GM19239 (cell line): ENCODE data around the gene CRYGN.

Experiments used
- DNase-seq: peaks from one replicate; pipeline ENCODE4 v3.0.0; 2011; ENCODE audit warnings: low spot score; ENCODE audit not compliant: insufficient read length
- FAIRE-seq: peaks from 2 replicates; lab custom pipeline; 2011; peaks lifted over from hg19 to GRCh38; lab: Jason Lieb, UNC

CRYGN gene

DNA sequence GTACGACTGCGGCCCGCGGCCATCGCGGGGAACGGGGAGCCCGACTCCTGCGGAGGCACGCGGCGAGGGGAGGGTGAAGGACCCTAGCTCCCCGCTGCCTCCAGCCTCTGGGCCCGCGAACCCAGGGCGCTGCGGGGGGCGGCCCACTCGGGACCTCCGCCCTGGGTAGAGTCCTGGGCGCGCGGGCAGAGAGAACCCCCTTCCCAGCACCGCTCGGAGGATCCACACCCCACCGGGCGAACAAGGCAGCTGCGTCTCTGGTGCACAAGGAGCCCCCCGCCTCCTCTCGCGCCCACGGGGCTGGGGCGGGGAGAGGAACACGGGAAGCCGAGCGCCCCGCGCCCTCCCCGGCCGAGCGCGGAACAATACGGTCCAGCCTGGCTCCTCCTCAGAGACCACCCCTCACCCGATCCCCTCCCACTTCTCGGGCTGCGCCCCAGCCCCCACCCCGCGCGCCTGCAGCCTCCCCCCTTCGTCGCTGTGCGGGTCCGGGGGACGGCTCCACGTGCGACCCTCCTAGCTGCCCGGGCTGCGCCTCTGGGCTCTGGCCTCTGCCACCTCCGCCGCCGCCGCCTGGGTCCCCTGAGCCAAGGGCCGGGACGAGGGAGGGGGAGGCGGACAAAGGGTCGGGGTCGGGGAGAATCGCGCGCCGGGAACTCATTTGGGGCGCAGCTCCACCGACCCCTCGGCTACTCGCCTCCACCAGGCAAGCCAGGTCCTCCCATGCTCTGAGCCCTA is 30.1 kb downstream of the CRYGN start, which contains the start of gene WDR86:
Gene WDR86 (minus strand): TSS at position 372 of the 738 bp plus-strand sequence. CDS start 449 bp downstream, outside the sequence.
- DNase-seq: no peak
- no peak for FAIRE-seq

DNA sequence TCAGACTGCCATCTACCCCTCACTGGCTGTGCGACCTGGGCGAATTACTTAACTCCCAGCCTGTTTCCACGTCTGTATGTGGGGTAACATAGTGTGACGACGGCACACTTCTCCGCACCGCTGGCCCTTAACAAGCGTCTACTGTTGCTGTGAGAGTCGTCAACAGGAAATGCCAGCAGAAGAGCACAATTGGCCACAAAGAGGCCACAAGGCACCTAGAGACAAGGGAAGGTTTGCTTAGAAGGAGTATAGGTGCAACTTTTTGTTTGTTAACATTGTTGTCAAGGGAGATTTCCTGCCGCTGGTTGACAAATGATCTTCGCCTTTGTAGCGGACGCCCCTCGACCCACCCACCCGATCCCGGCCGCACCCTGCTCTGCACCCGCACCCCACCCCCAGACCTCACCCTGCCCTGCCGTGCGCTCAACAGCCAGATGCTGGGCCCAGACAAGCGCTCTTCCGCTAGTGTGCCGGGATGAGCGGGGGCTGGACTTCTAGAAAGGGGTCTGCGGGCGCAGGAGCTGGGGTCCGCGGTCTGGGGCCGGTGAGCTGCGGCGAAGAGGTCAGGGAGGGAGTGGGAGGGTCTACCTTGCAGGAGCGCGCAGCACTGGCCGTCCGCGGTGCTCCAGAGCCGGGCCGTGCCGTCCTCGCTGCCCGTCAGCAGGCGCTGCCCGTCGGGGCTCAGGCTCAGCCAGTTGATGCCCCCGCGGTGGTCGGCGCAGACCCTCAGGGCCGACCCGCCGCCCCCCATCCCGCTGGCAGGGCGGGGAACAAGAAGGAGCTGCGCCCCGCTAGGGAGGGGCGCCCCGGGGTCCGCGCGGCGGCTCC is 30.9 kb downstream of the CRYGN start:
- FAIRE-seq (no peak), DNase-seq (no peak)

DNA sequence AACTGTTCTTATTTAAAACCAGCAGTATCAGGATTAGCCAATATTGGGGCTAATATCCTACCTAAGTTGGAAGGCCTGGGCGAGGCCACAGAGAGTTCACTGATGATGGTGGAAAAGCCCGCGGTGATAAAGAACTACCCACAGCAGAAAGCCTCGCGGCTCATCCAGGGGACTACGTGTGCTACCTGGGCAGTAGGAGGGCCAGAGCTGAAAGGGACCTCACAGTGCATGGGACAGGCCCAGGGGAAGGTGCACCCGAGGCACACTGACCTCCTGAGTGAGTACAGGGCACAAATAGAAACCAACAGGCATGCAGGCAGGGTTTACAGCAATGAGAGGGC is 31.5 kb downstream of the CRYGN start:
- FAIRE-seq (no peak), DNase-seq (no peak)

DNA sequence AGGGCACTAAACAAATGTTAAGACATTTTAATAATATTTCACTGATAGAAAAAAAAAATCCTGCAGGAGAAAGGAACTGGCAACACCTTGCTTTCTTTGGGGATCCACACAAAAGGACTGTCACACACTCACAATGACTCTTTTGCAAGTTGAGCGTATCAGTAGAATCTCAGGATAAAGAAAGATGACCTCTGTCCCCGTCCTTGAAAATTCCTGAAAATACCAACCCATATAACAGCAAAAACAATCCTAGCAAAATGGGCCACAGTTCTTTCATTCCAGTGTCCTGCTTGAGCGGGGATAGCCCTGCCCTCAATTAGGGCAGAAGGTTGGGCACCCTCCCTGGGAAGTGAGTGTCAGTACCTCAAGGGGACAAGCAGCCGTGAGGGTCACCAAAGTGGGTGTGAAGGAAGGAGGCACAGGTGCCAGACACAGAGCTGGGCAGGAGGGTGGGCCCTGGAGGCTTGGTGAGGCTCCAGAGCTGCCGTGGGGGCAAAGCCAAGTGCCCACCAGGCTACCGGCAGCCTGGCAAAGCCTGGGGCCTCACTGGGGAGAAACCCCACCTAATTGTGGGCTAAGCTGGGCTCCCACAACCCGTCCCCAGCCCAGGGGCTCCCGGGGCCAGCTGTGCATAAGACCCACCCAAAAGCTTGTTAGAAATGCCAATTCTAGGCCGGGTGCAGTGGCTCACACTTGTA is 32.9 kb downstream of the CRYGN start:
- FAIRE-seq (no peak), DNase-seq (no peak)

DNA sequence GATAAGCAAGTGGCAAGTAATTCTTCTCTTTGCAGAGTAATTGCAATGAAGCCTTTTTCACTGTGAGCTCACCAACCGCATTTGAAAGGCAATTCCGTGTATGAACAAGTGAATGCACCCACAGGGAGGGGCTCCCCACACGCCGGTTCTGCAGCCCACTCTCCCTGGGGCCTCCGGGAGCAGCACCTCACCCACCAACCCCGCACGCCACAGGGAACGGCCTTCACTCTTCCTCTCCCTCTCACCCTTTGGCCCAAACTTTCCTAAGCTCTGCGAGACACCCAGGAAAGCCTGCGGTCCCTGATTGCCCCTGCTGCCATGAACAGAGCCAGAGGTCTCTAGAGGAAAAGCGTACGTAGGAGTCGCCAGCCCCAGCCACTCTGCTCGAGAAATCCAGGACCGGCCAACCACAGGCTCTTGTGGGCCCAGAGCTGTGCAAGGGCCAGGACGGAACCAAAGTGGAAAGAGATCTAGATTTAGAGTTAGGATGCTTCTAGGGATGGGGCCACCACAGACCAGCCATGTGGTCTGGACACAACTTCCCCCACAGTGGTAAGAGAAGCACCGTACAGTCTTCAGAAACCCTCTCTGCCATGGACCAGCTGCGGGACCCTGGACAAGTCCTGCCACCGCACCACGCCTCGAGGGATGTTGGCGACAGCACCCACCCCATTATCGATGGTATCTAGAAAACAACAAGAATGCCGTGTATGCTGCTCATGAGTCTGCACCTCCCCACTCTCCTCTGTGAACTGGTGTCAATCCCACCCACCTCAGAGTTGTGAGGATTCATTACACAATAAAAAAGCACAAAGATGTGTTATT is 33.7 kb downstream of the CRYGN start:
- FAIRE-seq (no peak), DNase-seq (no peak)

DNA sequence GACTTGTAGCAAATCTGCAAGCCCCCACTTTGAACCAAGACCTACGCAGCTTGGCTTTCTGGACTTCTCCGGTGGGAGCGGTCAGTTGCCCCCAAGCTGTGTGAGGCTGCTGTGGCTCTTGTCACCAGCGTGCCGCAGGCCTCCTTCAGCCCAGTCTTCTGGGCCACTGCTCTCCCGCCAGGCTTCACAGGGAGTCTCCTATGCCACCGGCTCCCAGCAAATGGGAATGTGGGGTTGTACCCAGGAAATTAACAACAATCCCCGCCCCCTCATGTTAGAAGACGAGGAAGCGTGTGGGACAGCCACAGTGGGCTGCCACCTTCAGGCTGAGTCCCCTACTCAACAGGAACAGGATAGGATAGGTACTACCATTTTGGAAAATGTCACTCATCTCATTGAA is 34.4 kb downstream of the CRYGN start:
- DNase-seq (no peak), FAIRE-seq (no peak)

DNA sequence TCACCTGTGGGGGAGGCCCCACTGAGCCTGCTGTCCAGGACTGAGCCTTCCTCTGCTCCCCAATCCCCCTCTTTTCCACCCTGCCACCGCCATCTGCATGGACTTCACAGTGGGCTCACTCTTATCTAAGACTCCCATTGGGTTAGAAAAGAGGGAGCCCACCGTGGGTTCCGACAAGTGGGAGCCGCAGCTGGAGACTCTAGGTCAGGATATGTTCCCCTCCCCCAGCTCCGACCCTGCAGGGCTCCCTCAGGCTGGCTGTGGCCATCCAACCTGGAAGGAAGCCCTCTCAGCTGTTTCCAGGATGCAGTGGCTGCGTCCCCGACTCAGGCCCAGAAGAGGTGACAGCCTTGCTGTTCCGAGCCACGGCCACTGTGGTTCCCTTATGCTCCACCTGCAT is 34.9 kb downstream of the CRYGN start:
- DNase-seq (no peak), FAIRE-seq (no peak)

DNA sequence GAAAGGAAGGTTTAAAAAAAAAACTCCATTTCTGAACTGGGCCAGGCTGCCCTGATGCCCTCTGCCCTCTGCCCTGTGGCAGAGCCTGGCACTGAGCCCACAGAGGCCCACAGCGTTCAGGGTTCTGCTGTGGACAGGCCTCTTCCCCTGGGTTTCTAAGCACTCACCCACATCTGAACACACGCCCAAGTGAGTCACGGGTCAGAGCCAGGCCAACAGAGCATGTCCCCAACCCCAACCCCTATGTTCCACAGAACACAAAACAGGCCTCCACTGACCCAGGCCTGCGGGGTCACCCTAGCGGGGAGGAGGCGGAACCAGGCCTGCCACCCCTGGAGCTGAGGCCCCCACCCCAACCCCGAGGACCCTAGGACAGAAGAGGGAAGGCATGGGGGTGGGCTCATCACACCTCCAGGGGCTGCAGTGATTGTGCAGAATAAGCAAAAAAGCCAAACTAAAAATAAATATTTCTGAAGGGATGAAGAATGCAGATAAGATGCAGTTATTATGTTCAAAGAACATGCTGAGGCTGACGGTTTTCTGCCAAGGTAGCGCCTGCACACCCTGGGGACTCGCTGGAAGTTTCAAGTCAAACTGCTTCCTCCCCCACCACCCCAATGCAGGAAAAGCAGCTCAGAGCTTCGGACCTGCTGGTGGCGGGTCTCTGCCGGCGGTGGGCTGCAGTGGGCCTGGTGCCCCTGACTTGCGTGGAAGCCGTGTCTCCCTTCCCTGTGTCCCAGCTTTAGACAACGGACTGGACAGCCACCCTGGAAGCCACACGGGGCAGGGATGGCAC is 35.5 kb downstream of the CRYGN start:
- no peak for FAIRE-seq
- DNase-seq: no peak

DNA sequence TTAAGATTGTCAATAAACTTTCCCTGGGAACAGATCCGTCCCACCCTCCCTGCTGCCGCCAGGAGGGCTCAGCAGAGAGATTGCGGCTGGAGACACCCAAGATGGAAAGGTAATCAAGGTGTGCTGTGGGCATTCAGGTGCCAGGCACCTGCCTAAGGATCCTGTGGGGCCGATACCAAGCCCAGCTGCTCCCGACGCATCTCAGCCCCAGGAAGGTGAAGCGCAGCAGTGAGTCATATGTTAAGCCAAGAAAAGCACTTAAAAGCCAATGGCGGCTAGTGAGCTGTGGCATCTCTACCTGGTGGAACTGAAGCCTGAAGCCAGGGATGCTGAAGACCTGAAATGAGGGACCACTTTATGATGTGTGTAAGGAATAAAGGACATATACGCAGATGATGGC is 36.2 kb downstream of the CRYGN start:
- FAIRE-seq: no peak
- no peak for DNase-seq

DNA sequence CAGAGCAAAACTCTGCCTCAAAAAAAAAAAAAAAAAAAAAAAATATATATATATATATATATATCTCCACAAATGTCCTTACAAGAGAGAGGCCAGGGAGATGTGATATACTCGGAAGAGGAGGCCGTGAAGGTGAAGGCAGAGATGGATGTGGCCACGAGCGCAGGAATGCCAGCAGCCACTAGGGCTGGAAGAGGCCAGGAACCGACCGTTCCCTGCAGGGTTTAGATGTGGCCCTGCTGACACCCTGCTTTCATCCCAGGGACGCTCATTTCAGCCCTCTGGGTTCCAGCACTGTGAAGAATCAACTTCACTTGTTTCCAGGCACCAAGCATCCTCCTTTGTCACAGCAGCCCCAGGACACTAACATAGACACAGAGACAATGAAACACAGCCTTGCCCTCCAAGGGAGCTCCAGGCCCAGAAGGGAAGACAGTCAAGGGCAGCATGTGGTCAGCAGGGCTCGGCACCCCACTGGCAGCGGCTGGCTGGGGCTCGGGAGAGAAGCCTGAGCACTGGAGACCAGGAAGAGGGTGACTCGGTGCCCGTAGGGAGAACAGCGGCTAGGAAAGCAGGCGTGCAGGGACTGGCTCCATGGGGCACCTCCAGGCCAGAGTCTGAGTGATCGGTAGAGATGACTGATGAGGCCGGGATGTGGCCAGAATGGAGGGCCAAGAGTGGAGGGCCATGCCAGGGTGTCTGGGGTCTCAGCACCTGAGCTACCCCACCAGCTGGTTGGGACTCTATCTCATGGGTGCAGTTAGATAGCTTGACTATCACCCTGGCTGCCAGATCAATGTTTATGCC is 37.7 kb downstream of the CRYGN start:
- FAIRE-seq (no peak), DNase-seq (no peak)

DNA sequence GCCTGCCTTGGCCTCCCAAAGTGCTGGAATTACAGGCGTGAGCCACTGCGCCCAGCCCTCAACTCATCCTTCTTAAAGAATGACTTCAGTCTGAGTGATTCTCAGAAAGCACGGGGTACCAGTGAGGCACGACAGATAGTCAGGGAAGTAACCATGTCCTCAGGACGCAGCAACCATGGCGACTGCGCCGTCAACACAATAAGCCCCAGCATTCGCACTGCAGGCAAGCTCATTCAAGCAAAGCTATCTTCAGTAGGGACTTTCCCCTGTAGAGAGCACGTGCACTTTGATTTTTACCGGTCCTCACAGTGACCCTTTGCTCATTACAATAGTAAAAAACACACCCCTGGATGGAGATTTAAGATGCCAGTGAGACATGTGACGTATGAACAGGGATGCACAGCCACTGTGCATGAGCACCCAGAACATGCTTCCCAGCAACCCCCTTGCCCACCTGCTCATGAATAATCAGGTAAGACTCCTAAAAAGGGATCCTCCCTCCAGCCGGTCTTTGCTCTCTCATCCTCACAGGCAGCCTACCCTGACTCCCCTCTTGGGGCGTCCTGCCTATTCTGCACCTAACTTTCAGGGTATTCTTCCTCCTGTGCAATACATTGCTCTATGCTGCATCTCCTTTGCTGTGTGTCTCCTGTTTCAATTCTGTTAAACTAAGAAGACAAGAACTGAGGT is 39.2 kb downstream of the CRYGN start:
- DNase-seq (no peak), FAIRE-seq (no peak)

DNA sequence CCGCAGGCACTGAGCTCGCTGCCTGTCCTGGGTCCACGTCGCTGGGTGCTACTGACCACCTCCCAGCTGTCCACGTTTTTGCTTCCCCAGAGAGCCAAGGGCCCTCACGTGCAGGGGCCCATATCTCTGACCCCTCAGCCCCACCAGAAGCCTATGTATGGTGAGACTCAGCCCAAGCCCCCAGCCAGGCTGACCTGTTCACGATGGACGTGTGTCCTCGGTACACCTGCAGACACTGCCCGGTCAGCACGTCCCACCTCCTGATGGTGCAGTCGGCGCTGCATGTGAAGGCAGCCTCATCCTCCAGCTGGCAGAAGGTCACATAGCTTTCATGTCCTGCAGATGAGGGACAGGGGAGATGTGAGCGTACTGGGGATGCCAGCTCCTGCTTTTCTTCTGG is 40.0 kb downstream of the CRYGN start:
- FAIRE-seq: no peak
- no peak for DNase-seq

DNA sequence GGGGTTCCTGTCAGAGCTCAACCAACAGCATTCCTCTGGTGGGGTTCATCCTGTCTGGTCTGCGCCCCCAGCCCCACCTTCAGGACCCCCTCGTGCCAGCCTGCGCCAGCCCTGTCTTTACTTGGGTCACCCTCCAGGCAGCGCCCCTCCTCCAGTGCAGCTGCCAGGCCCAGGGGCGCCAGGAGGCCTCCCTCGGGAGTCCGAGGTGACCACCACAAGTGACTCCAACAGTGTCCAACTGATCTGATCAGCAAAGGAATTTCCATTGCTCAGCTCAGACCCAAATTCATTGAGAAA is 40.7 kb downstream of the CRYGN start:
- no peak for FAIRE-seq
- DNase-seq: no peak

DNA sequence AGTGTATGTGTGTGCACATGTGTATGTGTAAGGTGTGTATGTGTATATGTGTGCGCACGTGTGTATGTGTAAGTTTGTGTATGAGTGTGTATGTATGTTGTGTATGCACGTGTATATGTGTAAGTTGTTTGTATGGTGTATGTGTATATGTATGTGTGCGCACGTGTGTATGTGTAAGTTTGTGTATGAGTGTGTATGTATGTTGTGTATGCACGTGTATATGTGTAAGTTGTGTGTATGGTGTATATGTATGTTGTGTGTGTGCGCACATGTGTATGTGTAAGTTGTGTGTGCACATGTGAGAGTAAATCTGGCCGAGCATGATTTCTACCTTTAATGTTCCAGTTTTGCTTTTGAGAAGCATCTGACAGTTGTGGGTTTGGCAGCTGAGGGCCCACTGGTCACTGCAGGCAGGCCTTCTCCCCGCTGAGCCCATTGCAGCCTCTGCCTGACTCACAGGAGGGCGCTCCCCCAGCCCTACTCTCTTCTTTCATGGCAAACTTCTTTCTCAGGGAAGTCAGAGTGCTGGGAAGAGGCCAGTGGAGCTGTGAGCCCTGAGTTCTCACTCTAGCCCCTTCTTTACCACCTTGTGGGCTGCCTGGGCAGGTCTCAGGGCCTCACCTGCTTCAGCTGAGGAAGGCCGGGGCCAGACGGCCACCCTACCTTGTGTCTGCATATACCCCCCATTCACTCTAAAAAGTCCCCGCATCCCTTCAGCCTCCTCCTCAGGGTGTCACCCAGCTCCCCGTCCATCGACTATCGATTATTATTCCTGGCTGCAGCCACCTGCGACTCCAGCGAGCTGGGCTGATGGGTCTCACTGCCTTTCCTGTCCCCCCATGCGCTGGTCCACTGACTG is 41.3 kb downstream of the CRYGN start:
- FAIRE-seq (no peak), DNase-seq (no peak)

DNA sequence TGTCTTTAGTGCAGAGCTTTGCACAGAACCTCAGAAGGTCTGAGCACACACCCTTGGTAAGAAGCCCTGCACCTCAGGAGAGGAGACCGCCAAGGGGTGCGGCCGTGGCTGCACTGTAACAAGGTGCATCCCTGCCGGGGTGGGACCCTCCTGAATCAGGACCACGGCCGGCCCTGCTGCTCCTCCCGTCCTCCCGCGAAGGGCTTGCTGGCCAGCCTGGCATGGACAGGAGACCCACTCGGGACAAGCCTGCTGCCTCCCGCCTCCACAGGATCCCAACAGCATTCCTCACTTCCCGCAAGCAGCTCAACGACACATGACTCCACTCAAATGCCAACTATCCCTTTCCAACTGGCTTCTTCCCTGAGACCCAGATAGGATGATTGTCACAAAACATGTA is 42.9 kb downstream of the CRYGN start:
- FAIRE-seq (no peak), DNase-seq (no peak)

DNA sequence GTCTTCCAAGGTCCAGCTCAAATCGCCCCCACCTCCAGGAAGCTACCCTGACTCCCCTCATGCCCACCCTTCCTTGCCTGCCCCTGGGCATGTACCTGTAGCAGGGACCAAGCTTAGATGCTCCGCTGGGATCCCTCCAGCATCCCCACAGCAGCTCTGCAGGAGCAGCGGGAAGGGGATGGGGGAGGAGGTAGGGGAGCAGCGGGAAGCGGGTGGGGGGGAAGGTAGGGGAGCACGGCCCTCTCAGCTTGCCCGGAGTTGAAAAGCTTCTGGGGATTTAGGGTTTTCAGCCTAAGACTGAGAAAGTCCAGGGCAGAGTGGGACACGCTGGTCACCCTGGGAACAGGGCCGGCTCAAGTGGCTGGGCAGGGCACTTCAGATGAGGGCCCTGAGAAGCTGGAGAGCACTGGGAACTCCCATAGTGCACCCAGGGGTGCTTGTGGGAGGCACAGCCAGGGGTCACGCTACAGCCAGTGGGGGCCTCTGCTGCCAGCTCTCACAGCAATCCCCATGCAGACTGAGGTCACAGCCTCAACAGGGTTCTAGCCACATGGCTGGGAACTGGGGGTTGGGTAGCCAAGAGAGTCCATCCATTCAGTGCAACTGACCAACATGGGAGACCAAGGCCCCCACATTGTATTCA is 43.5 kb downstream of the CRYGN start:
- DNase-seq (no peak), FAIRE-seq (no peak)

DNA sequence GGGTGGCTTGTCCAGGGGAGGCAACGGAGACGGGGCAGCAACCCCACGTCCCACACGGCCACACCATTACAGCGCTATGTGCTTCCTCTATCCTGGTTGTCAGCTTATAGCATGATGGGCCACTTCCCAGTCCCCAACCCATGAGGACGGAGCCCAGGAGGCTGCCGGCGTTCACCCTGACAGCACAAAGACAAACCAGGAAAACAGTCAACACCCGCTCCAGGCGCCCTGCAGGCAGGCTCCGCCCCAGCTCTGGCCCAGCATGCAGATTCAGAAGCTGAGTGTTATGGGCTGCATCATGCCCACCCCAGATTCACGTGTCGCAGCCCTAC is 44.9 kb downstream of the CRYGN start:
- no peak for DNase-seq
- FAIRE-seq: no peak
